22Rv1 (cell line): ENCODE data around the gene CBX2.

ENCODE experiments used
- H3K27ac ChIP-seq: fragments of 450-650 bp; 2 replicates; pipeline ENCODE4 v1.5.1; 2017
- ZFX ChIP-seq: fragments of 450-650 bp; IDR thresholded peaks from 2 replicates; pipeline ENCODE4 v1.6.1; 2017; ENCODE audit warnings: antibody characterized with exemption, borderline replicate concordance
- TF ChIP-seq, protein P1 (sequence below): fragments of 450-650 bp; IDR thresholded peaks from 2 replicates; pipeline ENCODE4 v1.5.1; 2017; ENCODE audit warnings: mild to moderate bottlenecking

CBX2 gene

DNA sequence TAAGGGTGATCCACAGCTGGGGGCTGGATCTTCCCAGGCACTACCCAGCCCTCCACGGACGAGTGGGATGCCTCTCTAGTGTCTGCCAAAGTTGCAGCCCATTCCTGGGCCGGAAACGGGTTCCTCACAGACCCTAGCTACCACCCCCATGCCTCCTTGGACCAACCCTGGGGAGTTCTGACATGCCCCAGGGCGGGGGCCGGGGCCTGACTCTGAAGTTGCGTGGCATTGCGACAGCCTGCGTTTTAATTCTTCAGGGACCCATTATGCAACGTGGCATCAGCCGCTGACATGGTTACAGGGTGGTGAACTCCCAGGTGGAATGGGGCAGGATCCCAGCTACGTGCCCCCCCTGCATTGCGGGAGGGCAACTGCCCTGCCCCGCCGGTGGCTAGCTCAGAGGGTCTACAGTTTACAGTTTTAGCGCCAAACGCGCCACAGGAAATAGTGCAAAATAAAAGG is 58.6 kb downstream of the CBX2 start:
- peak overlapping the region; percentile 93 for H3K27ac ChIP-seq
- TF ChIP-seq, protein P1, sequence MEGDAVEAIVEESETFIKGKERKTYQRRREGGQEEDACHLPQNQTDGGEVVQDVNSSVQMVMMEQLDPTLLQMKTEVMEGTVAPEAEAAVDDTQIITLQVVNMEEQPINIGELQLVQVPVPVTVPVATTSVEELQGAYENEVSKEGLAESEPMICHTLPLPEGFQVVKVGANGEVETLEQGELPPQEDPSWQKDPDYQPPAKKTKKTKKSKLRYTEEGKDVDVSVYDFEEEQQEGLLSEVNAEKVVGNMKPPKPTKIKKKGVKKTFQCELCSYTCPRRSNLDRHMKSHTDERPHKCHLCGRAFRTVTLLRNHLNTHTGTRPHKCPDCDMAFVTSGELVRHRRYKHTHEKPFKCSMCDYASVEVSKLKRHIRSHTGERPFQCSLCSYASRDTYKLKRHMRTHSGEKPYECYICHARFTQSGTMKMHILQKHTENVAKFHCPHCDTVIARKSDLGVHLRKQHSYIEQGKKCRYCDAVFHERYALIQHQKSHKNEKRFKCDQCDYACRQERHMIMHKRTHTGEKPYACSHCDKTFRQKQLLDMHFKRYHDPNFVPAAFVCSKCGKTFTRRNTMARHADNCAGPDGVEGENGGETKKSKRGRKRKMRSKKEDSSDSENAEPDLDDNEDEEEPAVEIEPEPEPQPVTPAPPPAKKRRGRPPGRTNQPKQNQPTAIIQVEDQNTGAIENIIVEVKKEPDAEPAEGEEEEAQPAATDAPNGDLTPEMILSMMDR: no peak
- TF ChIP-seq ZFX: no peak

DNA sequence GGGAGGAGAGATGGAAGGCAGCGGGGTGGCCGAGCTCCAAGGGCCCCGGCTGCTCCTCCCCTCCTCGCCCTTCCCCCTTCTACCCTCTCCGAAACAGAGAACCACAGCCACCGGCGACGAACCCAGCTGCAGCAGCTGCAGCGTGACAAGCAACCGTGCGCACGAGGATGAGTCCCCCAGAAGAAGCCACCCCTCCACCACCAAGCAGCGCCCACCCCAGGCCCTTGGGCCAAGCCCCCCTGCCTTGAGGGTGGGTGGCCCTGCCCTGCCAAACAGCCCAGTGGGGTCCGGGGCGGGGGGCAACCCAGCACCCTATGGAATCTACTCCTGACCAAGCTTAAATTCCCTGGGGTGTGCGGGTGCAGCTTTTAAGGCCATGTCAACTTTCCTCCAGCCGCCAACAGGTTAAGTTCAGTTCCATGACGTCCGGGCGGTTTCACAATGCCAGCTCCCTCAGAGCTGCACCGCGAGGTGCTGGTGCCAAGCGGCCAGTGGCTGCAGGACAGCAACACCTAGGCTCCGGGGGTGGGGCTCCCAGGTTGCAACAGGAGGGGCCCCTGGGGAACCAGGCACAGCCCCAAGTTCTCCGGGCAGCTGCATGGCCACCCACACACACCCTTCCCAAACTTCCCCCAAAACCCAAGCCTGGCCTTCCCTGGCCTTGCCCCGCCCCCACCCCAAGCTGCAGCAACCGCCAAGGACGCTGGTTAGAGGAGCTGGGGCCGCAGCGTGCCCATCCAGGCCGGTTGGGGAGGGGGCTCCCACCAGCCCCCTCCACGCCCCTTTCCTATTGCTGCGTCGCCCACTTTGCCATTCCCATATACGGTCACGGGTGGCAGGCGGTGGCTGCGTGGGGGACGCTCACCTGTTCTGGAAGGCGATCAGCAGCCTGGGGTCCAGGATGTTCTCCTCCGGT is 59.3 kb downstream of the CBX2 start:
- H3K27ac ChIP-seq: peak overlapping the region; percentile 93
- no peak for TF ChIP-seq ZFX
- TF ChIP-seq, protein P1: peak; percentile 13; the same call in 1 of the 2 replicates
